GM19372 (cell line): Measurements from ENCODE around the gene SRF.

Experiments used
- ATAC-seq: cut with Tn5 transposase; IDR thresholded peaks from one replicate; pipeline ENCODE4 v1.9.1; 2021; ENCODE audit warnings: mild to moderate bottlenecking, low read depth, moderate library complexity; ENCODE audit not compliant: unreplicated experiment

Gene SRF

GRCh38 chr6:43146709-43147688 lies 24.1 kb upstream of the SRF start:
- ATAC-seq: no peak

GRCh38 chr6:43147691-43148477 lies 23.2 kb upstream of the SRF start:
- ATAC-seq: no peak

GRCh38 chr6:43149265-43149664 lies 21.8 kb upstream of the SRF start:
- ATAC-seq: no peak

GRCh38 chr6:43150051-43150751 lies 20.9 kb upstream of the SRF start:
- ATAC-seq: no peak

- ATAC-seq: no peak
Measured at GRCh38 chr6:43159599-43159998, 11.5 kb upstream of the SRF start.

- no peak for ATAC-seq
Measured at GRCh38 chr6:43163899-43164298, 7.2 kb upstream of the SRF start.

- no peak for ATAC-seq
Measured at GRCh38 chr6:43170417-43170930, 595 bp upstream of the SRF start.

- no peak for ATAC-seq
Measured at GRCh38 chr6:43171707-43172103, 636 bp downstream of the SRF start.

- ATAC-seq: no peak
Measured at GRCh38 chr6:43172104-43173007, 1.3 kb downstream of the SRF start.

GRCh38 chr6:43173591-43174262 lies 2.7 kb downstream of the SRF start:
- no peak for ATAC-seq

- ATAC-seq: peak; percentile 58
Measured at GRCh38 chr6:43174263-43175112, 3.4 kb downstream of the SRF start.

- no peak for ATAC-seq
Measured at GRCh38 chr6:43175676-43176422, 4.8 kb downstream of the SRF start.

GRCh38 chr6:43176423-43176786 lies 5.3 kb downstream of the SRF start:
- no peak for ATAC-seq

- no peak for ATAC-seq
Measured at GRCh38 chr6:43178150-43178549, 7.1 kb downstream of the SRF start.

- no peak for ATAC-seq
Measured at GRCh38 chr6:43178951-43179830, 8.1 kb downstream of the SRF start.

- ATAC-seq: no peak
Measured at GRCh38 chr6:43180058-43180457, 9.0 kb downstream of the SRF start.

- no peak for ATAC-seq
Measured at GRCh38 chr6:43180985-43181384, 9.9 kb downstream of the SRF start.
